WTC11 (cell line): ENCODE data around the gene SLC35A3. TPM values are rescaled to one million over a fixed set of nuclear protein-coding genes. Genes with fewer than 3 reads are reported as not detected.

Experiments
- ATAC-seq: fragments of 200-7000 bp; cut with Tn5 transposase; 2 replicates; pipeline ENCODE4 v1.10.0; 2021; ENCODE audit warnings: mild to moderate bottlenecking, moderate library complexity
- CTCF ChIA-PET: fragments of 300-600 bp; sonication (Branson Sonifier 250); formaldehyde crosslinking; loops from one replicate; lab custom pipeline; 2021; ENCODE audit warnings: antibody characterized with exemption; lab: Charles Lee
- POLR2A ChIA-PET: fragments of 350-600 bp; sonication (Branson Sonifier 250); formaldehyde crosslinking; loops from one replicate; lab custom pipeline; 2021; ENCODE audit warnings: antibody characterized with exemption; lab: Charles Lee
- DNase-seq: peaks from one replicate; pipeline ENCODE4 v3.0.0; 2021; ENCODE audit warnings: low spot score
- H3K27ac Mint-ChIP-seq: 2 replicates; pipeline ENCODE4 v1.8.0; 2021; ENCODE audit warnings: mixed read lengths
- H3K27me3 Mint-ChIP-seq: 2 replicates; pipeline ENCODE4 v1.8.0; 2021; ENCODE audit warnings: low read depth, mild to moderate bottlenecking, moderate library complexity, mixed read lengths
- H3K36me3 Mint-ChIP-seq: 2 replicates; pipeline ENCODE4 v1.8.0; 2021; ENCODE audit warnings: mixed read lengths
- H3K4me1 Mint-ChIP-seq: 2 replicates; pipeline ENCODE4 v1.8.0; 2022; ENCODE audit warnings: mixed read lengths
- H3K4me3 Mint-ChIP-seq: 2 replicates; pipeline ENCODE4 v1.8.0; 2021; ENCODE audit warnings: mild to moderate bottlenecking, moderate library complexity, mixed read lengths
- H3K9me3 Mint-ChIP-seq: 2 replicates; pipeline ENCODE4 v1.8.0; 2021; ENCODE audit warnings: mixed read lengths
- JAZF1 ChIP-seq: fragments of 250-450 bp; sonication (Bioruptor Pico); IDR thresholded peaks from 2 replicates; pipeline ENCODE4 v1.9.0; 2021; ENCODE audit warnings: moderate library complexity, mild to moderate bottlenecking, inconsistent platforms
- NFE2L1 ChIP-seq: sonication (generic); formaldehyde crosslinking; IDR thresholded peaks from 2 replicates; pipeline ENCODE4 v1.8.1; 2023; ENCODE audit warnings: missing genetic modification reagents
- NFYB ChIP-seq: sonication (generic); formaldehyde crosslinking; conservative IDR thresholded peaks from 2 replicates; pipeline ENCODE4 v1.8.0; 2022; ENCODE audit warnings: low read depth, missing genetic modification reagents
- NR1H2 ChIP-seq: sonication (generic); formaldehyde crosslinking; IDR thresholded peaks from 2 replicates; pipeline ENCODE4 v1.9.0; 2021; ENCODE audit warnings: mild to moderate bottlenecking, moderate library complexity, missing genetic modification reagents
- NR2C2 ChIP-seq: sonication (generic); formaldehyde crosslinking; IDR thresholded peaks from 2 replicates; pipeline ENCODE4 v1.8.0; 2022; ENCODE audit warnings: mild to moderate bottlenecking, missing genetic modification reagents
- NR3C1 ChIP-seq: sonication (generic); formaldehyde crosslinking; conservative IDR thresholded peaks from 2 replicates; pipeline ENCODE4 v1.8.1; 2023; ENCODE audit warnings: low read depth, mild to moderate bottlenecking, missing genetic modification reagents
- PRRX2 ChIP-seq: fragments of 250-450 bp; sonication (Bioruptor Pico); IDR thresholded peaks from 2 replicates; pipeline ENCODE4 v1.8.0; 2021; ENCODE audit warnings: mild to moderate bottlenecking
- TEAD1 ChIP-seq: sonication (generic); formaldehyde crosslinking; IDR thresholded peaks from 2 replicates; pipeline ENCODE4 v1.8.0; 2022; ENCODE audit warnings: mild to moderate bottlenecking, missing genetic modification reagents
- TEAD4 ChIP-seq: sonication (generic); formaldehyde crosslinking; IDR thresholded peaks from 2 replicates; pipeline ENCODE4 v1.8.0; 2022; ENCODE audit warnings: mild to moderate bottlenecking, missing genetic modification reagents
- ZBTB21 ChIP-seq: sonication (generic); formaldehyde crosslinking; IDR thresholded peaks from 2 replicates; pipeline ENCODE4 v1.8.1; 2023; ENCODE audit warnings: mild to moderate bottlenecking, missing genetic modification reagents, borderline replicate concordance
- ZNF121 ChIP-seq: sonication (generic); formaldehyde crosslinking; IDR thresholded peaks from 2 replicates; pipeline ENCODE4 v1.8.0; 2023; ENCODE audit warnings: missing genetic modification reagents
- ZNF416 ChIP-seq: fragments of 250-450 bp; sonication (Bioruptor Pico); IDR thresholded peaks from 2 replicates; pipeline ENCODE4 v1.9.0; 2021; ENCODE audit warnings: mild to moderate bottlenecking, inconsistent platforms
- total RNA-seq: library from RNA; stranded (reverse); gene quantifications from 3 replicates; pipeline ENCODE4 v1.2.3, GENCODE V29; 2021
- TF ChIP-seq, protein P1 (sequence below): fragments of 250-450 bp; sonication (Bioruptor Pico); IDR thresholded peaks from 2 replicates; pipeline ENCODE4 v1.8.0; 2021; ENCODE audit warnings: mild to moderate bottlenecking
- TF ChIP-seq, protein P2 (sequence below): sonication (generic); formaldehyde crosslinking; IDR thresholded peaks from 2 replicates; pipeline ENCODE4 v1.8.0; 2022; ENCODE audit warnings: missing genetic modification reagents
- TF ChIP-seq, protein P3 (sequence below): sonication (generic); formaldehyde crosslinking; IDR thresholded peaks from 2 replicates; pipeline ENCODE4 v1.8.0; 2022; ENCODE audit warnings: mild to moderate bottlenecking, missing genetic modification reagents
- TF ChIP-seq, protein P4 (sequence below): sonication (generic); formaldehyde crosslinking; IDR thresholded peaks from 2 replicates; pipeline ENCODE4 v1.8.1; 2023; ENCODE audit warnings: mild to moderate bottlenecking, missing genetic modification reagents, moderate library complexity
- TF ChIP-seq, protein P5 (sequence below): sonication (generic); formaldehyde crosslinking; IDR thresholded peaks from 2 replicates; pipeline ENCODE4 v1.8.0; 2022; ENCODE audit warnings: mild to moderate bottlenecking, missing genetic modification reagents
- TF ChIP-seq, protein P6 (sequence below): sonication (generic); formaldehyde crosslinking; IDR thresholded peaks from 2 replicates; pipeline ENCODE4 v1.8.1; 2022; ENCODE audit warnings: low read depth, missing genetic modification reagents, borderline replicate concordance

The SLC35A3 gene
- total RNA-seq, 1 experiment from 2014 or later: 14.5 TPM

DNA sequence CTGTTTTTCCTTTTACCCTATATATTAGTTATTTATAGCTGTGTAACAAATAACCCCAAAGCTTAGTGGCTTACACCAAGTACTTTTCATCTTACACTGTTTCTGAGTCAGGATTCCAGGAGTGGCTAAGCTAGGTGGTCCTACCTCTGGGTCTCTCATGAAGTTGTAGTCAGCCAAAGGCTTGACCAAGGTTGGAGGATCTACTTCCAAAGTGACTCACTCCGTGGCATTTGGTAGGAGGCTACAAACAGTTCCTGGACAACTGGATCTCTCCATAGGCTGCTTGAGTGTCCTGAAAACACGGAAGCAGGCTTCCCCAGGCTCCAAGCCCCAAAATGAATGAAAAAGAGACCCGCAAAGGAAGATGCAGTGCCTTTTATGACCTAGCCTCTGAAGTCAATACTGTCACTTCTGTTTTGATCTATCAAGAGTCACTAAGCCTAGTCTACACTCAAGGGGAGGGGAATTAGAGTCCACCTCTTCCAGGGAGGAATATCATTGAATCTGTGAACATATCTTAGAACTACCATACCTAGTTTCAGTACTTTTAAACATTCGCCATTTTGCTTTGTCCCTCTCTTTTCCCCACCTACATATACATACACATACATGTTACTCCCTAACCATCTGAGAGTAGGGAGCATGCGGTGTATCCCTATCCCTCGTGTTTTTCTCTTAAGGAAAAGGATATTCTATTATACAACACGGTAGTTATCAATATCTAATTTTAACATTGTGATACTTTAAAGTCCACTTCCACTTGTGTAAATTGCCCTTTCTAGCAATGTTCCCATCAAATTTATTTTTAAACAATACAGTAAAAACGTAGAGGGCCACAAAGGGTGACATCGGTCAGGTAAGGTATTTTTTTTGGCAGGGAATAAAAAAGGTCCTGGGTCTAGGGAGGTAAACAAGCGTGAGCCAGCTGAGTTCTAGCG lies 67.2 kb downstream of the SLC35A3 start:
- no peaks in the 10 kb centered on the region for H3K27me3 Mint-ChIP-seq
- H3K4me3 Mint-ChIP-seq: peak overlapping the region; percentile 93
- H3K4me1 Mint-ChIP-seq: peaks cover 36% of the 10 kb centered on the region
- TF ChIP-seq, protein P1, sequence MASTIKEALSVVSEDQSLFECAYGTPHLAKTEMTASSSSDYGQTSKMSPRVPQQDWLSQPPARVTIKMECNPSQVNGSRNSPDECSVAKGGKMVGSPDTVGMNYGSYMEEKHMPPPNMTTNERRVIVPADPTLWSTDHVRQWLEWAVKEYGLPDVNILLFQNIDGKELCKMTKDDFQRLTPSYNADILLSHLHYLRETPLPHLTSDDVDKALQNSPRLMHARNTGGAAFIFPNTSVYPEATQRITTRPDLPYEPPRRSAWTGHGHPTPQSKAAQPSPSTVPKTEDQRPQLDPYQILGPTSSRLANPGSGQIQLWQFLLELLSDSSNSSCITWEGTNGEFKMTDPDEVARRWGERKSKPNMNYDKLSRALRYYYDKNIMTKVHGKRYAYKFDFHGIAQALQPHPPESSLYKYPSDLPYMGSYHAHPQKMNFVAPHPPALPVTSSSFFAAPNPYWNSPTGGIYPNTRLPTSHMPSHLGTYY (CRISPR knock-in tag): no peak
- TF ChIP-seq ZNF121 (no peak), TEAD4 (CRISPR knock-in tag) (no peak)
- TF ChIP-seq, protein P2, sequence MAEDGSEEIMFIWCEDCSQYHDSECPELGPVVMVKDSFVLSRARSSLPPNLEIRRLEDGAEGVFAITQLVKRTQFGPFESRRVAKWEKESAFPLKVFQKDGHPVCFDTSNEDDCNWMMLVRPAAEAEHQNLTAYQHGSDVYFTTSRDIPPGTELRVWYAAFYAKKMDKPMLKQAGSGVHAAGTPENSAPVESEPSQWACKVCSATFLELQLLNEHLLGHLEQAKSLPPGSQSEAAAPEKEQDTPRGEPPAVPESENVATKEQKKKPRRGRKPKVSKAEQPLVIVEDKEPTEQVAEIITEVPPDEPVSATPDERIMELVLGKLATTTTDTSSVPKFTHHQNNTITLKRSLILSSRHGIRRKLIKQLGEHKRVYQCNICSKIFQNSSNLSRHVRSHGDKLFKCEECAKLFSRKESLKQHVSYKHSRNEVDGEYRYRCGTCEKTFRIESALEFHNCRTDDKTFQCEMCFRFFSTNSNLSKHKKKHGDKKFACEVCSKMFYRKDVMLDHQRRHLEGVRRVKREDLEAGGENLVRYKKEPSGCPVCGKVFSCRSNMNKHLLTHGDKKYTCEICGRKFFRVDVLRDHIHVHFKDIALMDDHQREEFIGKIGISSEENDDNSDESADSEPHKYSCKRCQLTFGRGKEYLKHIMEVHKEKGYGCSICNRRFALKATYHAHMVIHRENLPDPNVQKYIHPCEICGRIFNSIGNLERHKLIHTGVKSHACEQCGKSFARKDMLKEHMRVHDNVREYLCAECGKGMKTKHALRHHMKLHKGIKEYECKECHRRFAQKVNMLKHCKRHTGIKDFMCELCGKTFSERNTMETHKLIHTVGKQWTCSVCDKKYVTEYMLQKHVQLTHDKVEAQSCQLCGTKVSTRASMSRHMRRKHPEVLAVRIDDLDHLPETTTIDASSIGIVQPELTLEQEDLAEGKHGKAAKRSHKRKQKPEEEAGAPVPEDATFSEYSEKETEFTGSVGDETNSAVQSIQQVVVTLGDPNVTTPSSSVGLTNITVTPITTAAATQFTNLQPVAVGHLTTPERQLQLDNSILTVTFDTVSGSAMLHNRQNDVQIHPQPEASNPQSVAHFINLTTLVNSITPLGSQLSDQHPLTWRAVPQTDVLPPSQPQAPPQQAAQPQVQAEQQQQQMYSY: peak; percentile 12; the same call in 1 of the 2 replicates
- TF ChIP-seq, protein P3, sequence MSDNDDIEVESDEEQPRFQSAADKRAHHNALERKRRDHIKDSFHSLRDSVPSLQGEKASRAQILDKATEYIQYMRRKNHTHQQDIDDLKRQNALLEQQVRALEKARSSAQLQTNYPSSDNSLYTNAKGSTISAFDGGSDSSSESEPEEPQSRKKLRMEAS: no peak
- TF ChIP-seq, all 79 proteins: peak for 1
- Mint-ChIP-seq H3K27ac (peak overlapping the region; percentile 97), H3K9me3 (peaks cover 5% of the 10 kb centered on the region; the same call in 1 of the 2 replicates), H3K36me3 (0 out of 2 replicates have a peak, but pooled peaks cover 2% of the 10 kb centered on the region)
- CTCF ChIA-PET: no interaction called here
- DNase-seq: no peak
- peak; percentile 4; the same call in 1 of the 2 replicates for ATAC-seq
- POLR2A ChIA-PET: interaction anchor here (0.5 to 1.5 kb wide), 4 partner anchors 11 to 186 kb away, joined by 3 to 6 read pairs (median 3); partner anchors contain the start of gene SLC35A3

DNA sequence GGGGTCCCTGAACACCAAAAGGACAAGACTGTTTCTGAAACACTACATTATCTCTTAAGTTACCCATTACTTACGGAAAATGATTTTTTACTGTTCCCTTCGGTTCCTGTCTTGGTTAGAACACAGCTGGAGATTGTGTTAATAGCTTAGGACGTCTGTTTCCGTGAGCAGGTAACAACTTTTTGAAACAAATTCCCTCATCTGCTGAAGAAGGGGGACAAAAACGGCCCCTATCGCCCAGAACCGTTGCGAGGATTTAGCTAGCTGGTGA lies 67.8 kb downstream of the SLC35A3 start:
- H3K27ac Mint-ChIP-seq: peak overlapping the region; percentile 97
- DNase-seq (no peak), ATAC-seq (no peak)
- H3K4me3 Mint-ChIP-seq: peak overlapping the region; percentile 93
- H3K36me3 Mint-ChIP-seq: 0 out of 2 replicates have a peak, but pooled peaks cover 2% of the 10 kb centered on the region
- peaks cover 43% of the 10 kb centered on the region for H3K4me1 Mint-ChIP-seq
- ChIA-PET CTCF (no interaction called here), POLR2A (interaction anchor here (0.5 to 1.5 kb wide), 3 partner anchors 11 to 187 kb away, joined by 3 to 6 read pairs (median 3); no protein-coding TSS in a partner anchor)
- H3K9me3 Mint-ChIP-seq: peaks cover 5% of the 10 kb centered on the region; the same call in 1 of the 2 replicates
- H3K27me3 Mint-ChIP-seq: no peaks in the 10 kb centered on the region
- no peak for TF ChIP-seq NFYB (CRISPR knock-in tag)
- TF ChIP-seq, protein P4, sequence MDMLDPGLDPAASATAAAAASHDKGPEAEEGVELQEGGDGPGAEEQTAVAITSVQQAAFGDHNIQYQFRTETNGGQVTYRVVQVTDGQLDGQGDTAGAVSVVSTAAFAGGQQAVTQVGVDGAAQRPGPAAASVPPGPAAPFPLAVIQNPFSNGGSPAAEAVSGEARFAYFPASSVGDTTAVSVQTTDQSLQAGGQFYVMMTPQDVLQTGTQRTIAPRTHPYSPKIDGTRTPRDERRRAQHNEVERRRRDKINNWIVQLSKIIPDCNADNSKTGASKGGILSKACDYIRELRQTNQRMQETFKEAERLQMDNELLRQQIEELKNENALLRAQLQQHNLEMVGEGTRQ (CRISPR knock-in tag): no peak
- TF ChIP-seq ZBTB21: no peak
- TF ChIP-seq JAZF1: no peak
- TF ChIP-seq, protein P5, sequence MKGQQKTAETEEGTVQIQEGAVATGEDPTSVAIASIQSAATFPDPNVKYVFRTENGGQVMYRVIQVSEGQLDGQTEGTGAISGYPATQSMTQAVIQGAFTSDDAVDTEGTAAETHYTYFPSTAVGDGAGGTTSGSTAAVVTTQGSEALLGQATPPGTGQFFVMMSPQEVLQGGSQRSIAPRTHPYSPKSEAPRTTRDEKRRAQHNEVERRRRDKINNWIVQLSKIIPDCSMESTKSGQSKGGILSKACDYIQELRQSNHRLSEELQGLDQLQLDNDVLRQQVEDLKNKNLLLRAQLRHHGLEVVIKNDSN (CRISPR knock-in tag): no peak
- TF ChIP-seq PRRX2: no peak

DNA sequence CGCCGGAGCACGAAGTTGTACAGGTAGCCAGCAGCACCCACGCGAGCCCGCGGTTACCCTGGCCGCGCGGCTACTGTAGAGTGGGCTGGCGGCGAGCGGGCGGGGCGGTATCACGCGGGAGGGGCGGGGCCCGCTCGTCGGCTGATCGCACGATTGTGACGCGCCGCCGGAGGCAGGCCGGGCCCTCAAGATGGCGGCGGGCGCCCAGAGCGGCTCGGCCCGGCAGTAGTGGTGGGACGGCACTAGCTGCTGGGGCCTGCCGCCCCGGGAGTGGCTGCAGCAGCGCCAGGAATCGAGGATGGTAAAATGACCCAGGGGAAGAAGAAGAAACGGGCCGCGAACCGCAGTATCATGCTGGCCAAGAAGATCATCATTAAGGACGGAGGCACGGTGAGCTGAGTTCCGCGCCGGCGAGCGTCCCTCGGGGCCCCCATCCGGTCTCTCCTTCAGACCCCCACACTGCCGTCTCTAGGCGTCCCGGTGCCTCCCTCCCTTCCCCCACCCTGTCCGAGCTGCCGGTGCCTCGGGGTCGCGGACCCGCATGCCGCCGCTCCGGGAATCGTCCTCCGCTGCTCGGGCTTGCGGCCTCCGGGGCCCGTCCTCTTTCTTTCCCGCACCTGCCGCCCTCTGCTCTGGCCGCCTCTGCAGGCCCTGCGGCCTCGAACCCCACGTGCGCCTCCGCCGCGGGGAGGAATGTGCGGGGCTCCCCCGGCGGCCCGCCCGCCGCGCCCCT lies 68.3 kb downstream of the SLC35A3 start:
- CTCF ChIA-PET: no interaction called here
- H3K9me3 Mint-ChIP-seq: peaks cover 5% of the 10 kb centered on the region; the same call in 1 of the 2 replicates
- H3K36me3 Mint-ChIP-seq: peaks cover 4% of the 10 kb centered on the region; the same call in 1 of the 2 replicates
- ATAC-seq (peak; percentile 89), DNase-seq (peak; percentile 81)
- H3K4me1 Mint-ChIP-seq: peaks cover 43% of the 10 kb centered on the region
- peak overlapping the region; percentile 98 for H3K27ac Mint-ChIP-seq
- H3K4me3 Mint-ChIP-seq: peak overlapping the region; percentile 93
- POLR2A ChIA-PET: interaction anchor here (0.6 to 1.5 kb wide), 3 partner anchors 10 to 314 kb away, joined by 3 to 6 read pairs (median 3); partner anchors contain the start of gene CDC14A
- no peaks in the 10 kb centered on the region for H3K27me3 Mint-ChIP-seq
- TF ChIP-seq NFE2L1 (peak; percentile 77; the same call in 1 of the 2 replicates), NR2C2 (no peak), NR3C1 (CRISPR knock-in tag) (no peak), TEAD1 (CRISPR knock-in tag) (peak; percentile 77), ZNF416 (no peak), NFYB (CRISPR knock-in tag) (no peak), NR1H2 (no peak), TEAD4 (CRISPR knock-in tag) (peak; percentile 22; the same call in 1 of the 2 replicates)
- TF ChIP-seq, protein P4 (CRISPR knock-in tag): peak; percentile 68
- TF ChIP-seq, protein P6, sequence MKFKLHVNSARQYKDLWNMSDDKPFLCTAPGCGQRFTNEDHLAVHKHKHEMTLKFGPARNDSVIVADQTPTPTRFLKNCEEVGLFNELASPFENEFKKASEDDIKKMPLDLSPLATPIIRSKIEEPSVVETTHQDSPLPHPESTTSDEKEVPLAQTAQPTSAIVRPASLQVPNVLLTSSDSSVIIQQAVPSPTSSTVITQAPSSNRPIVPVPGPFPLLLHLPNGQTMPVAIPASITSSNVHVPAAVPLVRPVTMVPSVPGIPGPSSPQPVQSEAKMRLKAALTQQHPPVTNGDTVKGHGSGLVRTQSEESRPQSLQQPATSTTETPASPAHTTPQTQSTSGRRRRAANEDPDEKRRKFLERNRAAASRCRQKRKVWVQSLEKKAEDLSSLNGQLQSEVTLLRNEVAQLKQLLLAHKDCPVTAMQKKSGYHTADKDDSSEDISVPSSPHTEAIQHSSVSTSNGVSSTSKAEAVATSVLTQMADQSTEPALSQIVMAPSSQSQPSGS (CRISPR knock-in tag): no peak
